ENCODE data around the gene LYZ.
"Not testable (repeated sequence)": the region's sequence is repeated elsewhere in the genome, so short reads cannot be mapped to it uniquely, and the experiment has no call there.

LYZ gene

DNA sequence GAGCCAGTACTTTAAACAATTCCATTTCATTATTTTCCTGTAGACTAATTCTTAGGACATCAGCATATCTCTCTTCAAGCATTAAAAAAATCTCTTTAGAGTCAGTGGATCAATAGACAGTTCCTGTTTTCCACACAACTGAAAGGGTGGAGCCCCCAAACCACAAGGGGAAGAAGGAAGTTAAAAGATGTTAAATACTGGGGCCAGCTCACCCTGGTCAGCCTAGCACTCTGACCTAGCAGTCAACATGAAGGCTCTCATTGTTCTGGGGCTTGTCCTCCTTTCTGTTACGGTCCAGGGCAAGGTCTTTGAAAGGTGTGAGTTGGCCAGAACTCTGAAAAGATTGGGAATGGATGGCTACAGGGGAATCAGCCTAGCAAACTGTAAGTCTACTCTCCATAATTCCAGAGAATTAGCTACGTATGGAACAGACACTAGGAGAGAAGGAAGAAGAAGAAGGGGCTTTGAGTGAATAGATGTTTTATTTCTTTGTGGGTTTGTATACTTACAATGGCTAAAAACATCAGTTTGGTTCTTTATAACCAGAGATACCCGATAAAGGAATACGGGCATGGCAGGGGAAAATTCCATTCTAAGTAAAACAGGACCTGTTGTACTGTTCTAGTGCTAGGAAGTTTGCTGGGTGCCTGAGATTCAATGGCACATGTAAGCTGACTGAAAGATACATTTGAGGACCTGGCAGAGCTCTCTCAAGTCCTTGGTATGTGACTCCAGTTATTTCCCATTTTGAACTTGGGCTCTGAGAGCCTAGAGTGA, at the start of gene LYZ:
Gene LYZ, plus strand, starts transcription at position 220 of the 777 bp plus-strand sequence. Its CDS starts 28 bp downstream, at position 248.
- no peak for DNase-seq

DNA sequence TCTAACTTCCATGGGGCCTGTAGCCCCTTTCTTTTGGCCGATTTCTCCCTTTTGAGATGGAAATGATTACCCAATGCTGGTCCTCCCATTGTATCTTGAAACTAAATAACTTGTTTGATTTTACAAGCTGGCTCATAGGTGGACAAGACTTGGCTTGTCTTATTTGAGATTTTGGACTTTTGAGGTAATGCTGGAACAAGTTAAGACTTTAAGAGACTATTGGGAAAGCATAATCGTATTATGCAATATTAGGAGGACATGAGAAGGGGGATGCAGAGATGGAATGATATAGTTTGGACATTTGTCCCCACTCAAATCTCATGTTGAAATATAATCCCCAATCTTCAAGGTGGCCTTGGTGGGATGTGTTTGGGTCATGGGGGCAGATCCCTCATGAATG, 49.2 kb upstream of the LYZ start:
- DNase-seq: no peak

DNA sequence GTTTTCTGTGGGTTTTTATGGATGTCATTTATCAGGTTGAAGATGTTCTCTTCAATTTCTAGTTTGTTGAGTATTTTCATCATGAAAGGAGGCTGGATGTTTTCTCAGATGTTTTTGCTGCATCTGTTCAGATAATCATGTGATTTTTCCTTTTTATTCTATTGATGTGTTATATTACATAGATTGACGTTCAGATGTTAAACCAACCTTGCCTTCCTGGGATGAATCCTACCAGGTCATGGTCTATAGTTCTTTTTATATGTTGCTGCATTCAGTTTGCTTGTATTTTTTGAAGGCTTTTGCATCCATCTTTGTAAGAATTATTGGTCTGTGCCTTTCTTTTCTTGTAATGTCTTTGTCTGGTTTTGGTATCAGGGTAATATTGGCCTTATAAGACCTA, 43.9 kb upstream of the LYZ start:
- DNase-seq: no peak

- DNase-seq: no peak
These were observed 38.7 kb upstream of the LYZ start for GRCh38 chr12:69309461-69309860.

GRCh38 chr12:69313209-69313608, 35.0 kb upstream of the LYZ start:
- no peak for DNase-seq

GRCh38 chr12:69316784-69317183, 31.4 kb upstream of the LYZ start:
- DNase-seq: not testable (repeated sequence)

DNA sequence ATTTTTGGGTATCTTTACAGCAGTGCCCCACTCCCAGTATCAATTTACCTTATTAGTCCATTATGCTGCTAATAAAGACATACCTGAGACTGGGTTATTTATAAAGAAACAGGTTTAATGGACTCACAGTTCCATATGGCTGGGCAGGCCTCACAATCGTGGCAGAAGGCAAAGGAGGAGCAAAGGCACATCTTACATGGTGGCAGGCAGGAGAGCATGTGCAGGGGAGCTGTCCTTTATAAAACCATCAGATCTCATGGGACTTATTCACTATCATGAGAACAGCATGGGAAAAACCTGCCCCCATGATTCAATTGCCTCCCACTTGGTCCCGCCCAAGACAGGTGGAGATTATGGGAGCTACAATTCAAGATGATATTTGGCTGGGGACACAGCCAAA, 30.9 kb upstream of the LYZ start:
- not testable (repeated sequence) for DNase-seq

DNA sequence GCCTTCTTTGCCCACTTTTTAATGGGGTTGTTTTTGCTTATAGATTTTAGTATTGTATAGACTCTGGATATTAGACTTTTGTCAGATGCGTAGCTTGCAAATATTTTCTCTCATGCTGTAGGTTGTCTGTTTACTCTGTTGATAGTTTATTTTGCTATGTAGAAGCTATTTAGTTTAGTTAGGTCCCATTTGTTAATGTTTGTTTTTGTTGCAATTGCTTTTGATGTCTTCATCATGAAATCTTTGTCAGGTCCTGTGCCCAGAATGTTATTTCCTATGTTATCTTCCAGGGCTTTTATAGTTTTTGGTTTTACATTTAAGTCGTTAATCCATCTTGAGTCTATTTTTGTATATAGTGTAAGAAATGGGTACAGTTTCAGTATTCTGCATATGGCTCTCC, 30.0 kb upstream of the LYZ start:
- no peak for DNase-seq

GRCh38 chr12:69321351-69321750, 26.8 kb upstream of the LYZ start:
- no peak for DNase-seq

DNA sequence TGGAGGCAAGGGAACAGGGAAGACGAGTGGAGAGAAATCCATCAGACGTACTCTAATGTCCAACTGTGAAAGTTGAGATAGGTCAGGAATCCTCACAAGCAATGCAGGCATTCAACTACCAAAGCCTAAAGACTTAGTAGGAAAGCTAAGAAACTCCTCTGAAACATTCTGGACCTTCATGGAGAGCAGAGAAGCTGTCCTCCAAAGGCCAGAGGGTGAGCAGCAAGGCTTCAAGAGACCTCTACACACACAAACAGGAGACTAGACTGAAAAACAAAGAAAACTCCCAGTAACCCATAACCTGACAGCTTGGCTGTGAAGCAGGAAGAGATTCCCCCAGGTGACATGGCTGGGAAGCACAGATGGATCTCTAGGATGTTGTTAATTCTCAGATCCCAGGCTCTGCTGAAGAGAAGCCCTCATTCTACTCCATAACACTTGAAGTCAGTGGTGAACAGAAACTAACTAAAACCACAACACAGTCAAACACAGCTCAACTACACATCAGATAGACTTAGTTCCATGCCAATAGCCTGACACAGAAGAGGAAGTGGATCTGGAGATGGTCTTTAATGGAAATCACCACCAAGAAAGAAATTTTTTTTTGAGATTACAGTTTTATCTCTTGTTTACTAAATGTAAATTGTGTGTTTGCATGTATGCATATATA, 23.2 kb upstream of the LYZ start:
- DNase-seq: no peak

- no peak for DNase-seq
These were observed 19.8 kb upstream of the LYZ start for GRCh38 chr12:69328426-69328825.

DNA sequence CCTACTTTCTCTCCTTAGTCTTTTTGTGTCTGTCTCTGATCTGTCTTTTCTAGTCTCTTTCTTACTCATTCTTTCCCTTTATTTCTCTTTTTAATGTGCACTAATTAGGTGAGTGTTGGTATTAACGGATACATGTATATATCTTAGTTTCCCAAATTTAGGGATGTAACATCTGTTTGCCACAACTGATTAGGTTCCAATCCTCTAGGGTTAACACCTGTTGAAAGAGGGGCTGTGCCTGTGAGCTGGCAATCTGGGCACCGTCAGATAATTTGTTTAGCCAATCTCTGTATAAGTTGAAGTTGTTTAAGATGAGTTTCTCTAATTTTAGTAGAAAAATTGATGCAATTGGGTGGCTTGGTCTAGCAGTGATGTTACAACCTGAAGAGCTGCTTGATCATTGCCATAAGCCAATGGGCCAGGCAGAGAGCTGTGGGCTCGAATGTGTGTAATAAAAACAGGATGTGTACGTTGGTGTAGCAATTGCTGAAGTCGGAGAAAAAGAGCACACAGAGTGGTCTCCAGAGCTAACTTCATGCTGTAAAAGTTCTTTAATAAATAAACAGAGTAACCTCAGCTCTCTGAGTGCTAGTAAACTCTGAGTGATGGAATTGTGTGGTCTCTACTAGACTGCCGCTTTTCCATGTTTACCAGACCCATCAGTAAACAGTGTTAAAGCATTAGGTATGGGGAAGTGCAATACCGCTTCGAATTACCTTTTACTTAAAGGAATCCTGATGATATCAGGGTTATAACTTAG, 18.3 kb upstream of the LYZ start:
- DNase-seq: peak; percentile 11

GRCh38 chr12:69330475-69331473, 17.4 kb upstream of the LYZ start:
- DNase-seq: peak; percentile 67

- DNase-seq: no peak
These were observed 16.7 kb upstream of the LYZ start for GRCh38 chr12:69331519-69331908.

DNA sequence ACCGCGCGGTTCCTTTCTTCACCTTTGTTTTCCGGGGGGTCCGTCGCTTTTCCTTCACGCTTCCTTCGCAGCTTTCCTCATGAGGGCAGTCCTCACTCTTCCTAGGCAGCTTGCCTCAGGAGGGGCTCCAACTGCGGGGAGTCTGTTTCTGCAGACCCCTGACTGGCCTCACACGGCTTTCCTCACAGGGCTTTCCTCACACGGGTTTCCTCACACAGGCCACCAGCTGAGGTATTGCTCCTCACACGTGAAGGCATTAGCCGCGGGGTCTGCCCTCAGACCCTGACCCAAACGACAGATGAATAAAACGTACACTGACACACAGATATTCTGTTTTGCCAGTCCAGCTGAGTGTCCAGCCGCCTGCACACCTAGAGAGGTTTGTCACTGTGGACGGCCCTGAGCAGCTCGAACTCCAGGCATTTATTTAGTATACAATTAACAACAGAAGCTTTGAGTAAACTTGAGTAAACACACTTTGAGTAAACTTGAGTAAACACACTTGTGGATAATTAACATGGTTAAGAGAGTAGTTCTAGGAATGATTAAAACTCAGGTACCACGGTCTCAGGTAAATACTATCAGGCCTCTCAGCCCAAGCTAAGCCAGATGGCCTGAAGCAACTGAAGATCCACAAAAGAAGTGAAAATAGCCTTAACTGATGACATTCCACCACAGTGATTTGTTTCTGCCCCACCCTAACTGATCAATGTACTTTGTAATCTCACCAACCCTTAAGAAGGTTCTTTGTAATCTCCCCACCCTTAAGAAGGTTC, 16.1 kb upstream of the LYZ start:
- no peak for DNase-seq

DNA sequence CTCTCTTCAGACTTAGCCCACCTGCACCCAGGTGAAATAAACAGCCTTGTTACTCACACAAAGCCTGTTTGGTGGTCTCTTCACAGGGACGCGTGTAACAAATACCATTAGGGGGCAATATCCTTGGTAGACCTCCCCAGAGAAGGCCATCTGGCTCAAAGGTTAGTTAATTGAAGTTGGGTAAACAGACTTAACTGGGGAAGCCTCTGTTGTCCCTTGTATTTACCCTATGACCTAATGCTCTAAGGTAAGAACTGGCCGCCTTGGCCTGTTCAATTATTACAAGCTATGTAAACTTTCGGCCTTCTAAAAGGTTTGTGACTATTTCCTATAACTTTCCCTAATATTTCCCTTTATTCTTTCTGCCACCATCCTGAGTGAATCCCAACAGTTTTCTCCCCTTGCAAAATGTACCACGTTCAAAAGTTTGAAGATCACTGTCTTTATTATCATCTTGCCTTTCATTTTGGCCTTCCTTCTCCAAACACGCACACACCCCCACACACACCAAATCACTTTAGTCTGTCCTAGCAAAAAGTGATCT, 15.3 kb upstream of the LYZ start:
- DNase-seq: no peak

DNA sequence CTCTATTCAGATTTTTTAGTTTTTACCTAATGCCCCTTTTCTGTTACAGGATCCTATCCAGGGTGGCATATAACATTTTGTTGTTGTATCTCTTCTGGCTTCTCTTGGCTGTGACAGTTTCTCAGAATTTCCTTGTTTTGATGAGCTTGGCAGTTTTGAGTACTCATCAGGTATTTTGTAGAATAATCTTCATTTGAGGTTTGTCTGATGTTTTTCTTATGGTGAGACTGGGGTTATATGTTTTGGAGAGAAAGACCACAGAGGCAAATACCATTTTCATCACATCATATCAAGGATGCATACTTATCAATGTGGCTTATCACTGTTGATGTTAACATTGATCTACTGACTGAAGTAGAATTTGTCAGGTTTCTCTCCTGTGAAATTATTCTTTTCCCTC, 14.0 kb upstream of the LYZ start:
- DNase-seq: no peak

- no peak for DNase-seq
These were observed 10.7 kb upstream of the LYZ start for GRCh38 chr12:69337311-69338090.

DNA sequence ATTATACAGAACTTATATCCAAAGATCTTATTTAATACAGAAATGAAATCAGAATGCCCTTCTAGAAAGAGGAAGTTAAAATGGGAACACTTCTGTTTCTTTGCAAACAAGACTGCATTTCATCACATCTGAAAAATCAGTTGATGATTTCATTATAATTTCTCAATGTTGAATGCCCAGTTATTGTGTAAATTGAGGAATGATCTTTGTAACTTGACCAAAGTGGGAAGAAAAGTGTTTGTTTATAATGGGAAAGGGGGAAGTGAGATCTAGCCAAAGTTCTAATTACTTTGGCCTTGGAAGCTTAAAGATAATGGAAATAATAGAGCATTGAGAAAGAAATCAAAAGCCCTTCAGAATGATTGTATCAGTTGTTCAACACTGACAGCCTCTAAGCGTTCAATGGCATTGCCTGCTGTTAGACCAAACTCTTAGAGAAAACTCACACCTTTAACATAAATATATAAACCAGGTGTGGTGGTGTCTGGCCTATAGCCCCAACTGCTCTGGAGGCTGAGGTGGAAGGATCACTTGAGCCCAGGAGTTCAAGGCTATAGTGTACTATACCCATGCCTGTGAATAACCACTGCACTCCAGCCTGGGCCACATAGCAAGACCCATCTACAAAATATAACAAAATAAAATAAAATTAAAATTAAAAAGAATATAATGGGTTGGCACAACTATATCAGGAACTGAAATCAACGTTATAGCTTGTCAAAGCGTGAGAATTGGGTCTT, 9.9 kb upstream of the LYZ start:
- DNase-seq: no peak

DNA sequence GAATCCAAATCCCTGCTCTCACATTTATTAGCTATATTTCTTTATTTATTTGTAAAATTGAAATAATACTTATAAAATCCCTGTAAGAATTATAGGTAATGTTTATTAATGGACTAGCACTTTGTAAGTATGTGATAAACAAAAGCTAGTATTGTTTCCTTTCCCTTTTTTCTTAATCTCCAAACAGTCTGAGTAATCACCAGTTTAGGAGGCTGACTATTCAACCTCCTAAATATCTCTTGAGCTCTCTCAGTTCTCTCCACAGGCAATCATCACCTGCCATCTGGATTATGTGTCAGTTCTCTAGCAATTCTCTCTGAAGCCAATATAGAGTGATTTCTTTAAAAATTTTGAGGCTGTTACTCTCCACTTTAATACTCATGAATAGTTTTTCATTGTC, 9.2 kb upstream of the LYZ start:
- DNase-seq: no peak
